Muscle of leg (tissue), 16 donors: ENCODE measurements around the gene SHOC1. TPM values are rescaled to one million over a fixed set of nuclear protein-coding genes. Genes with fewer than 3 reads are reported as not detected.
A peak's percentile ranks its signal among the peaks of the same experiment; 100 is the strongest.

Source experiments
- DNase-seq: peaks from one replicate; pipeline ENCODE4 v3.0.0; 2013
- H3K27ac ChIP-seq: one replicate; pipeline ENCODE4 v1.5.1; 2013; ENCODE audit warnings: mild to moderate bottlenecking, low read length, control low read depth
- H3K27me3 ChIP-seq: one replicate; pipeline ENCODE4 v1.6.1; 2013; ENCODE audit warnings: low read length; ENCODE audit not compliant: control insufficient read depth, insufficient read depth
- H3K36me3 ChIP-seq: one replicate; pipeline ENCODE4 v1.6.1; 2013; ENCODE audit warnings: low read length; ENCODE audit not compliant: control insufficient read depth, insufficient read depth
- H3K4me1 ChIP-seq: one replicate; pipeline ENCODE4 v1.6.1; 2013; ENCODE audit warnings: low read length; ENCODE audit not compliant: control insufficient read depth, insufficient read depth
- H3K4me3 ChIP-seq: one replicate; pipeline ENCODE4 v1.5.1; 2013; ENCODE audit warnings: low read length, control low read depth
- H3K9me3 ChIP-seq: replicated peaks from 2 replicates; pipeline ENCODE4 v1.6.1; 2013; ENCODE audit warnings: low read depth, low read length; ENCODE audit not compliant: control insufficient read depth
- WGBS: methylation state at CpG from one replicate; pipeline ENCODE4 v1.1.5; 2013; ENCODE audit warnings: missing lambda C conversion rate; ENCODE audit not compliant: insufficient coverage; 5-methylcytosine and 5-hydroxymethylcytosine counted together
- long read RNA-seq, 11 donors: transcript quantifications; one replicate each; lab custom pipeline, GENCODE V29; 2026
- polyA plus RNA-seq, 8 donors: library from polyadenylated mRNA; unstranded; fragments of 120-200 nt; gene quantifications; one replicate each; pipeline versions ENCODE4 v1.2.1 to v1.2.3, GENCODE V29; 2013; ENCODE audit warnings: inconsistent platforms in 1 of 8, low replicate concordance in 1 of 8; ENCODE audit not compliant: insufficient read length in 8 of 8, insufficient read depth in 1 of 8
- total RNA-seq: library from RNA; stranded (reverse); fragments of 120-200 nt; gene quantifications from one replicate; pipeline ENCODE4 v1.2.4, GENCODE V29; 2013

SHOC1 gene
- total RNA-seq, result not detected
- polyA plus RNA-seq, result under 1 TPM; 0.04 to 0.23 (median 0.07) TPM
- long read RNA-seq, donor 1, result 0 reads
- long read RNA-seq, donor 2, result 0 reads
- long read RNA-seq, donor 3, result 0 reads
- long read RNA-seq, donor 4, result 0 reads
- long read RNA-seq, donor 5, result 0 reads
- long read RNA-seq, donor 6, result 0 reads
- long read RNA-seq, donor 7, result 0 reads
- long read RNA-seq, donor 8, result 0 reads
- long read RNA-seq, donor 9, result 0 reads
- long read RNA-seq, donor 10, result 0 reads
- long read RNA-seq, donor 11, result 0 reads

- Histone ChIP-seq H3K9me3 (no peaks in the 10 kb centered on the region), H3K4me1 (no peaks in the 10 kb centered on the region), H3K4me3 (no peak within 1 kb of the TSS), H3K27ac (no peak within 1 kb of the TSS), H3K36me3 (peaks cover 5% of the 10 kb centered on the region), H3K27me3 (no peaks in the 10 kb centered on the region)
- DNase-seq, result no peak
- 84% methylated on average over 22 of the region's 29 CpGs for WGBS
These were observed at the start of gene SHOC1 for GRCh38 chr9:111794835-111795556. Gene SHOC1 (minus strand): TSS chr9:111794937. CDS start chr9:111791418, 3,519 bp downstream.

GRCh38 chr9:111843971-111844370 lies 49.2 kb upstream of the SHOC1 start:
- Histone ChIP-seq H3K9me3 (no peaks in the 10 kb centered on the region), H3K4me1 (no peaks in the 10 kb centered on the region), H3K27ac (no peak overlapping the region), H3K4me3 (no peak overlapping the region), H3K36me3 (no peaks in the 10 kb centered on the region), H3K27me3 (no peaks in the 10 kb centered on the region)
- WGBS, result 83% methylated on average over 1 of the region's 3 CpGs
- no peak for DNase-seq

- no peaks in the 10 kb centered on the region for H3K36me3 ChIP-seq
- no CpG with 5 or more reads among the region's 1 CpG for WGBS
These were observed 47.6 kb upstream of the SHOC1 start for GRCh38 chr9:111842313-111842712.

GRCh38 chr9:111840442-111840841 lies 45.7 kb upstream of the SHOC1 start:
- WGBS, result no CpG with 5 or more reads among the region's 1 CpG
- H3K27ac ChIP-seq, result no peak overlapping the region
- H3K36me3 ChIP-seq, result no peaks in the 10 kb centered on the region
- no peak overlapping the region for H3K4me3 ChIP-seq
- no peaks in the 10 kb centered on the region for H3K4me1 ChIP-seq
- DNase-seq, result no peak
- H3K27me3 ChIP-seq, result no peaks in the 10 kb centered on the region
- H3K9me3 ChIP-seq, result no peaks in the 10 kb centered on the region

More at GRCh38 chr9:111842313-111842712, 47.6 kb upstream of the SHOC1 start:
- H3K9me3 ChIP-seq, result no peaks in the 10 kb centered on the region
- no peaks in the 10 kb centered on the region for H3K27me3 ChIP-seq
- no peak overlapping the region for H3K27ac ChIP-seq
- DNase-seq, result no peak
- H3K4me3 ChIP-seq, result no peak overlapping the region
- no peaks in the 10 kb centered on the region for H3K4me1 ChIP-seq

GRCh38 chr9:111839987-111840386 lies 45.2 kb upstream of the SHOC1 start:
- no peaks in the 10 kb centered on the region for H3K4me1 ChIP-seq
- 89% methylated on average over 1 of the region's 2 CpGs for WGBS
- no peaks in the 10 kb centered on the region for H3K36me3 ChIP-seq
- no peaks in the 10 kb centered on the region for H3K27me3 ChIP-seq
- H3K4me3 ChIP-seq, result no peak overlapping the region
- H3K9me3 ChIP-seq, result no peaks in the 10 kb centered on the region
- peak; percentile 40 for DNase-seq
- H3K27ac ChIP-seq, result no peak overlapping the region

- no peaks in the 10 kb centered on the region for H3K4me1 ChIP-seq
- no peak overlapping the region for H3K4me3 ChIP-seq
- DNase-seq, result peak; percentile 59
- no peaks in the 10 kb centered on the region for H3K9me3 ChIP-seq
- WGBS, result 56% methylated on average over 3 of the region's 6 CpGs
- H3K27ac ChIP-seq, result no peak overlapping the region
- H3K36me3 ChIP-seq, result no peaks in the 10 kb centered on the region
- H3K27me3 ChIP-seq, result no peaks in the 10 kb centered on the region
These were observed 44.6 kb upstream of the SHOC1 start for GRCh38 chr9:111839387-111839786.

- H3K4me3 ChIP-seq, result no peak overlapping the region
- no peak overlapping the region for H3K27ac ChIP-seq
- H3K4me1 ChIP-seq, result no peaks in the 10 kb centered on the region
- H3K9me3 ChIP-seq, result no peaks in the 10 kb centered on the region
- 10% methylated on average over 2 of the region's 2 CpGs for WGBS
- no peaks in the 10 kb centered on the region for H3K36me3 ChIP-seq
- DNase-seq, result no peak
- no peaks in the 10 kb centered on the region for H3K27me3 ChIP-seq
These were observed 43.7 kb upstream of the SHOC1 start for GRCh38 chr9:111838439-111838838.

- WGBS, result no CpG with 5 or more reads among the region's 2 CpGs
- no peak overlapping the region for H3K4me3 ChIP-seq
- DNase-seq, result peak; percentile 69
- no peaks in the 10 kb centered on the region for H3K9me3 ChIP-seq
- no peak overlapping the region for H3K27ac ChIP-seq
- no peaks in the 10 kb centered on the region for H3K27me3 ChIP-seq
- no peaks in the 10 kb centered on the region for H3K36me3 ChIP-seq
- no peaks in the 10 kb centered on the region for H3K4me1 ChIP-seq
These were observed 41.6 kb upstream of the SHOC1 start for GRCh38 chr9:111836311-111836710.

- Histone ChIP-seq H3K4me1 (no peaks in the 10 kb centered on the region), H3K9me3 (no peaks in the 10 kb centered on the region), H3K27ac (no peak overlapping the region), H3K36me3 (no peaks in the 10 kb centered on the region), H3K4me3 (no peak overlapping the region), H3K27me3 (no peaks in the 10 kb centered on the region)
- no CpG with 5 or more reads among the region's 4 CpGs for WGBS
- DNase-seq, result no peak
These were observed 39.2 kb upstream of the SHOC1 start for GRCh38 chr9:111833941-111834340.

GRCh38 chr9:111832449-111832848 lies 37.7 kb upstream of the SHOC1 start:
- H3K4me3 ChIP-seq, result no peak overlapping the region
- H3K4me1 ChIP-seq, result no peaks in the 10 kb centered on the region
- no peaks in the 10 kb centered on the region for H3K27me3 ChIP-seq
- H3K9me3 ChIP-seq, result no peaks in the 10 kb centered on the region
- WGBS, result no CpG with 5 or more reads among the region's 2 CpGs
- DNase-seq, result no peak
- no peak overlapping the region for H3K27ac ChIP-seq
- no peaks in the 10 kb centered on the region for H3K36me3 ChIP-seq
